ENCODE measurements around the gene TSPAN17.

The TSPAN17 gene

GRCh38 chr5:176642675-176643490, 4.4 kb upstream of the TSPAN17 start:
- no peak for DNase-seq (ENCODE audit: low read depth)

- no peak for DNase-seq (ENCODE audit: low read depth)
Measured at GRCh38 chr5:176643491-176644219, 3.6 kb upstream of the TSPAN17 start.

- DNase-seq (ENCODE audit: low read depth) = no peak
Measured at GRCh38 chr5:176644294-176644693, 3.0 kb upstream of the TSPAN17 start.

- DNase-seq (ENCODE audit: low read depth) = no peak
Measured at GRCh38 chr5:176644878-176645670, 2.2 kb upstream of the TSPAN17 start.

GRCh38 chr5:176646049-176646706, 1.1 kb upstream of the TSPAN17 start:
- no peak for DNase-seq (ENCODE audit: low read depth)

GRCh38 chr5:176646707-176647029, 616 bp upstream of the TSPAN17 start:
- DNase-seq (ENCODE audit: low read depth) = no peak

- DNase-seq (ENCODE audit: low read depth) = no peak
Measured at GRCh38 chr5:176647843-176648473, 674 bp downstream of the TSPAN17 start.

GRCh38 chr5:176648474-176649194, 1.4 kb downstream of the TSPAN17 start:
- no peak for DNase-seq (ENCODE audit: low read depth)

- DNase-seq (ENCODE audit: low read depth) = no peak
Measured at GRCh38 chr5:176650354-176650884, 3.1 kb downstream of the TSPAN17 start.

GRCh38 chr5:176651472-176651980, 4.2 kb downstream of the TSPAN17 start:
- no peak for DNase-seq (ENCODE audit: low read depth)

GRCh38 chr5:176652136-176652535, 4.9 kb downstream of the TSPAN17 start:
- no peak for DNase-seq (ENCODE audit: low read depth)

- DNase-seq (ENCODE audit: low read depth) = no peak
Measured at GRCh38 chr5:176653401-176654385, 6.4 kb downstream of the TSPAN17 start.

GRCh38 chr5:176654856-176655255, 7.6 kb downstream of the TSPAN17 start:
- DNase-seq (ENCODE audit: low read depth) = no peak

- no peak for DNase-seq (ENCODE audit: low read depth)
Measured at GRCh38 chr5:176656467-176656990, 9.2 kb downstream of the TSPAN17 start.

- no peak for DNase-seq (ENCODE audit: low read depth)
Measured at GRCh38 chr5:176658007-176658599, 10.8 kb downstream of the TSPAN17 start.

- DNase-seq (ENCODE audit: low read depth) = no peak
Measured at GRCh38 chr5:176658817-176659511, 11.7 kb downstream of the TSPAN17 start.

- no peak for DNase-seq (ENCODE audit: low read depth)
Measured at GRCh38 chr5:176659512-176659839, 12.2 kb downstream of the TSPAN17 start.

GRCh38 chr5:176659860-176660461, 12.7 kb downstream of the TSPAN17 start:
- no peak for DNase-seq (ENCODE audit: low read depth)
